GM19193 (cell line): ENCODE measurements around the gene RGS21.

Experiments used
- POLR2A ChIP-seq: IDR thresholded peaks from 4 replicates; pipeline ENCODE4 v1.6.1; 2011; ENCODE audit not compliant: insufficient read depth, insufficient read length; ENCODE audit errors: extremely low read depth

RGS21 gene

DNA sequence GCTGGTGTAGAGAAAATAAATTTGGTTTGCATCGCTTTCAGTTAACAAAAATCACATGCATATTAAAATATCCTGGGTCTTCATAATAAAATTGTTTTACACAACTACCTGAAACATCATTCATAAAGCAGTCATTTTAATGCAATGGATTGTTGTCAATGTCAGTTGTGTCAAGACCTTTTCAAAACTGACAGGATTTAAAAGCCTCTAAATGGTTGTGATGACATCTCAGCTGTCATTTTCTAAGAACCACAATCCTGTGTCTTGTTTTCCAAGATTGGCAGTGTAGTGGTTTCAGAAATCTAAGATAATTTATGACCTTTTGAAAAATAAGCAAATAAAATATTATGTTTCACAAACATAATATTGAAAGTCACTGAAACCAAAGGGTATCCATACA is 42.0 kb downstream of the RGS21 start:
- no peak for TF ChIP-seq POLR2A

DNA sequence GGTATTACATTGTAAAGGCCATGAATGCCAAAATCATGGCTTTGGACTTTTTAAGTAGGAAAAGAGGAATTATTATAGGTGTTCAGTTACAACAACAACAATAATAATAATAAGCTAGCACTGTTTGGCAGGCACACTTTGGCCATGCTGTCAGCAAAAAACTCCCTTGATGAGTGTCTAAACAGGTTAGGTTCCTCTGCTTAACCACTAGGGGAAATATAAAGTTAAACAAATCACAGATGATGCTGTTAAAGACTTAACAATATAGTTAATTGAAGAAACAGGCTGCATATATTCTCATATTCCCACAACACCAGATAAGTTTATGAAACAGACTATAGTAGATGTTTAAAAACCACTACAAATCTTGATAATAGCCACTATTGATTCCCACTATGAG is 46.4 kb downstream of the RGS21 start:
- no peak for TF ChIP-seq POLR2A

GRCh38 chr1:192367436-192367835 is 50.6 kb downstream of the RGS21 start:
- no peak for TF ChIP-seq POLR2A

DNA sequence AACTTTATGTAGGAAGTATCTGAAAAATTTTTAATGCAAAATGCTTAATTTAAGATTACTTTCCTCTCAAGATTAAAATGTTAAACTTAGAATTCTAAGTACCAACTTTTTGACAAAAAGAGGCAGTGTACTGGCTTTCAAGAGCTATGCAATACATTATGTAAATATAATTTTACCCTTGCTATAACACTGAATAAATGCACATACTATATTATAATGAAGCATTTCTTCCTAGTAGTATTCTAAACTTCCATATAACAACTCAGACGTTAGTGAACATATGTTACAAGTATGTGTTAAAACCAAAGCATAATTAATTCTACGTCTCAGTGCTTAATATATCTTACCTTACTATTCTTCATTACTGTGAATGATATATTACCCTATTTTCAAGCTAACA is 58.5 kb downstream of the RGS21 start:
- no peak for TF ChIP-seq POLR2A

GRCh38 chr1:192376374-192376773 is 59.6 kb downstream of the RGS21 start:
- TF ChIP-seq POLR2A: no peak

DNA sequence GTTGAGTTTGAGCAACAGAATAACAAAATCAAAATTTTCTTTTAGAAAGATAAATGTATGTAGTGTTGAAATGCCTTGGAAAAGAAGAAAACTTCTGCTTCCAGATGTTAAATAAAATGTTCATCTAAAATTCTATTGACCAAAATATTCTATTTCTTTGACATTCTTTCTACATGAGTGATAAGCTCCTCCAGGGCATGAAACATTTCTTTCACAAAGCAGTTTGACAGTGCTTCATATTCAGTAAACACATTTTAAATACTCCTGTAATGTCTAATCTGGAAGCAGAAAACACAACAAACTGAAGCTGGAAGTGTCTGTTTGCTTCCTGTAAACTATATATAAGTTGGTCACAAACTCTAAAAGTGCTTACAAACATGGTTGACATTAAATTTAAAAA is 61.5 kb downstream of the RGS21 start:
- no peak for TF ChIP-seq POLR2A

- no peak for TF ChIP-seq POLR2A
Observed at GRCh38 chr1:192378878-192379277, 62.1 kb downstream of the RGS21 start.

DNA sequence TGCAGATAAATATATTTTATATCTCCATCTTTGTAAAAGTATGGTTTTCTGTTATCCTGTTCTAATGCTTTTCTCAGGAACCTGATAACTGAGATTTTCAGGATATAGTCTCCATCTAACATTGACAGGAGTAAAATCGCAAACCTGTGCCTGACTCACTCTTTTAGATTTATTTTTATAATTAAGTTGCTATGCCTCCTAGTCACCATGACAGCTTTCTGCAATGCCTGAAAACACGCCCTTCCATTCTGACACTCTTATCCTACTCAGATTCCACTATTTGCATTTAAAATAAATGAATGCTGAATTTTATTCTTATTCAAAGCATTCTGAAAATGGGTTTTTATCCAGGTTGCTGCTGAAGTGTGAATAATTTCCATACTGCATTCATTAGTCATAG is 62.8 kb downstream of the RGS21 start:
- TF ChIP-seq POLR2A: no peak

DNA sequence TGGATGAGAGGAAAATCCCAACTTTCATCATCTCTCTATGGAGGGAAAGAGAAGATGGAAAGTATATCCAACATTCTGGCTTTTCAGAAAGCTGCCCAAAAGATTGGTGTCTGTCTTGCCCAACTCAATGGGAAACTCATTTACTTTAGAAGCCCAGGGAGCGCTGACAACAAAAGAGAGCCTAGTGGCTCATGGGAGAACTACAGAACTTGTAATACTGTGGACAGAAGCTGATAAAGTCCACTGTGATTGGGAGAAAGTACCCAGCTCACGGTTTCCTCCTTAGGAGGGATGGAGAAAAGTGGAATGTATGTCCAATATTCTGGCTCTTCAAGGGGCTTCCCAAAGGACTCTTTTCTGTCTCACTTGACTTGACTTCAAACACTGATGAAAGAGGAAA is 66.0 kb downstream of the RGS21 start:
- no peak for TF ChIP-seq POLR2A

DNA sequence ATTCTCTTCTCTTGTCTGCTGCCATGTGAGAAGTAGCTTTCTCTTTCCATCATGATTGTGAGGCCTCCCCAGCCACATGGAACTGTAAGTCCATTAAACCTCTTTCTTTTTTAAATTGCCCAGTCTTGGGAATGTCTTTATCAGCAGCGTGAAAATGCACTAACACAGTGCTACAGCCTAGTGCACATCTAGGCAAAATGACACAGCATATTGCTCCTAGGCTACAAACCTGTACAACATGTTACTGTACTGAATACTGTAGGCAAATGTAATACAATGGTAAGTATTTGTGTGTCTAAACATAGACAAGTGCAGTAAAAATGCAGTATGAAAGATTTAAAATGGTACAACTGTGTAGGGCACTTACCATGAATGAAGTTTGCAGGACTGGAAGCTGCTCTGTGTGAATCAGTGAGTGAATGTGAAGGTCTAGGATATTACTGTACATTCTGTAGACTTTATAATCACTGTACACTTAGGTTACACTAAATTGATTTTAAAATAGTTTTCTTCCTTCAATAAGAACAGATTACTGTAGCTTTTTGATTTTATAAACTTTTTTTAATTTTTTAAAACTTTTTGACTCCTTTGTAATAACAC is 69.4 kb downstream of the RGS21 start:
- no peak for TF ChIP-seq POLR2A

GRCh38 chr1:192395211-192395610 is 78.4 kb downstream of the RGS21 start:
- no peak for TF ChIP-seq POLR2A

- TF ChIP-seq POLR2A: no peak
Observed at GRCh38 chr1:192395895-192396294, 79.1 kb downstream of the RGS21 start.

GRCh38 chr1:192399161-192399560 is 82.4 kb downstream of the RGS21 start:
- TF ChIP-seq POLR2A: no peak

GRCh38 chr1:192401825-192402224 is 85.0 kb downstream of the RGS21 start:
- TF ChIP-seq POLR2A: no peak

DNA sequence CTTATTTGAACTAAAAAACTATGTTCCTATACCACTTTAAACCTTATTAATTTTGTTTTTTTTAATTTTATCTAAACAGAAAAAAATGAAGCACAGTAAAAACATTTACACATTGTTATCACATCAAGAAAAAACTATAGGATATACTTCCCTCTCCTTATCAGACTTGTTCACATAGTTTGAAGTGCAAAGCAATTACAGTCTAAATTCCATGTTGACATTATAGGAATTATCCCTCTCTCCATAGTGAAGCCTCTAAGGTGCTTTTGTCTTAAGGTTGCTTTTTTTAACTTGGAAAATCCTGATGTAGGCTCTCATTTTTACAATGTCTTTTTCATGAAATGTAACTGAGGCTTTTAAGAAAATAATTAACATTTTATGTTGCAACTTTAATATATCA is 85.8 kb downstream of the RGS21 start:
- TF ChIP-seq POLR2A: no peak

DNA sequence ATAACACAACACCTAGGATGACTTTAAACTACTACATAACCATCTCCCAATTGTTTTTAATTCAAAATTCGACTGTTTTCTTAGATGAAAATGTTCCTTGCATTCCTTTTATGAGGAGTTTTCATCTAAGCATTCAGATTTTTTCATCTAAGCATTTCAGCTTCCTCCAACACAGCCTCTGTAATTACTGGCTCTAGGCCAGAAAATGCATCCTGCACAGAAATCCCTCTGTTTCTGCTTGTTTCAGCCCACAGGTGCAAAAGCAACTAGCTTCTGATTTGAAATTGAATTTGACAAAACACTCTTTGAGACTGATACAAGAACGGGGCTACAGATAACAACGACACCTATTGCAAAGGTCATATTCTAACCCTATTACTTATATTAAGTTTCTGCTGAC is 90.4 kb downstream of the RGS21 start:
- TF ChIP-seq POLR2A: no peak
